HepG2 (cell line): ENCODE data around the gene PSD. TPM values are rescaled to one million over a fixed set of nuclear protein-coding genes. Genes with fewer than 3 reads are reported as not detected.
A peak's percentile ranks its signal among the peaks of the same experiment; 100 is the strongest.

Source experiments
- ATAC-seq: fragments of 200-7000 bp; cut with Tn5 transposase; 3 replicates; pipeline ENCODE4 v1.9.1; 2020; ENCODE audit warnings: mild to moderate bottlenecking, moderate library complexity
- BruUV-seq: library from RNA; stranded (reverse); fragments of 400-500 nt; replicated peaks from 2 replicates; lab custom pipeline; 2021; lab: Mats Ljungman, UMichigan
- CTCF ChIA-PET: fragments of 300-600 bp; formaldehyde crosslinking; extraction: SDS; loops from one replicate; lab custom pipeline; 2021; ENCODE audit warnings: low total read pairs, inconsistent platforms, low intra/inter-chr PET ratio; lab: Yijun Ruan, JAX
- POLR2A ChIA-PET: fragments of 350-600 bp; sonication (Branson Sonifier 250); formaldehyde crosslinking; loops from one replicate; lab custom pipeline; 2020; ENCODE audit warnings: antibody characterized with exemption, inconsistent platforms; lab: Yijun Ruan, JAX
- DNase-seq: peaks from one replicate; pipeline ENCODE4 v3.0.0-alpha.2; 2015; ENCODE audit warnings: low spot score
- FAIRE-seq: peaks from 3 replicates; lab custom pipeline; 2011; peaks lifted over from hg19 to GRCh38; lab: Jason Lieb, UNC
- H2AFZ ChIP-seq: one replicate; pipeline ENCODE4 v1.6.1; 2011; ENCODE audit warnings: low read length, inconsistent platforms
- H3K27ac ChIP-seq: fragments of 300-600 bp; 3 replicates; pipeline ENCODE4 v1.8.0; 2011; ENCODE audit warnings: mixed run types, mild to moderate bottlenecking, mixed read lengths, low read length, inconsistent platforms; ENCODE audit not compliant: insufficient read depth; ENCODE audit errors: extremely low read length
- H3K27me3 ChIP-seq, 2 experiments: fragments of 200-600 bp in 1 of 2; 2 replicates in 1 of 2; 3 replicates in 1 of 2; pipeline versions ENCODE4 v1.6.0 to v1.8.0; 2011; ENCODE audit warnings: low read length in 2 of 2, mild to moderate bottlenecking in 2 of 2, moderate library complexity in 2 of 2, inconsistent platforms in 1 of 2; ENCODE audit not compliant: insufficient read depth in 2 of 2, control insufficient read depth in 1 of 2
- H3K36me3 ChIP-seq, 2 experiments: fragments of 200-600 bp in 1 of 2; replicated peaks in 1 of 2; 2 replicates in 1 of 2; 3 replicates in 1 of 2; pipeline versions ENCODE4 v1.5.1 to v1.8.0; 2011; ENCODE audit warnings: low read length in 2 of 2, inconsistent platforms in 1 of 2; ENCODE audit not compliant: insufficient read depth in 2 of 2, control insufficient read depth in 1 of 2
- H3K4me1 ChIP-seq: 2 replicates; pipeline ENCODE4 v1.5.1; 2012; ENCODE audit warnings: low read length, inconsistent platforms; ENCODE audit not compliant: insufficient read depth
- H3K4me2 ChIP-seq: 2 replicates; pipeline ENCODE4 v1.6.0; 2011; ENCODE audit warnings: low read depth, low read length, inconsistent platforms
- H3K4me3 ChIP-seq, 3 experiments: fragments of 200-600 bp in 1 of 3; sonication (generic), shearing (Covaris generic) in 1 of 3; replicated peaks in 1 of 3; 2 replicates each; pipeline ENCODE4 v1.5.1; 2011 to 2016; ENCODE audit warnings: low read length in 3 of 3, inconsistent platforms in 2 of 3, low read depth in 2 of 3, mild to moderate bottlenecking in 2 of 3, control low read depth in 1 of 3, mixed read lengths in 1 of 3; ENCODE audit not compliant: insufficient read depth in 1 of 3
- H3K79me2 ChIP-seq: one replicate; pipeline ENCODE4 v1.6.1; 2011; ENCODE audit warnings: low read length, inconsistent platforms; ENCODE audit not compliant: insufficient read depth
- H3K9ac ChIP-seq: 2 replicates; pipeline ENCODE4 v1.6.0; 2011; ENCODE audit warnings: mild to moderate bottlenecking, low read depth, low read length, inconsistent platforms; ENCODE audit not compliant: insufficient read depth
- H3K9me3 ChIP-seq: 2 replicates; pipeline ENCODE4 v1.5.1; 2012; ENCODE audit warnings: mild to moderate bottlenecking, low read length
- H4K20me1 ChIP-seq: 2 replicates; pipeline ENCODE4 v1.6.0; 2011; ENCODE audit warnings: inconsistent platforms, mild to moderate bottlenecking, low read length, moderate library complexity; ENCODE audit not compliant: insufficient read depth
- GABPA ChIP-seq, 2 experiments: IDR thresholded peaks; 2 replicates each; pipeline ENCODE4 v1.6.1; 2011 to 2016; ENCODE audit warnings: low read depth in 2 of 2, low read length in 1 of 2, missing biosample characterization in 1 of 2, missing genetic modification characterization in 1 of 2
- NPAS2 ChIP-seq: sonication (generic); formaldehyde crosslinking; IDR thresholded peaks from 2 replicates; pipeline ENCODE4 v1.8.0; 2022; ENCODE audit warnings: mild to moderate bottlenecking, missing genetic modification reagents, borderline replicate concordance
- NR1H2 ChIP-seq: sonication (generic); formaldehyde crosslinking; IDR thresholded peaks from 2 replicates; pipeline ENCODE4 v1.8.1; 2022; ENCODE audit warnings: low read depth, missing genetic modification reagents, borderline replicate concordance
- PBX2 ChIP-seq: IDR thresholded peaks from 2 replicates; pipeline ENCODE4 v1.6.1; 2016; ENCODE audit warnings: control low read depth
- SNAPC5 ChIP-seq: sonication (generic); formaldehyde crosslinking; IDR thresholded peaks from 2 replicates; pipeline ENCODE4 v1.8.1; 2023; ENCODE audit warnings: mild to moderate bottlenecking, missing genetic modification reagents, borderline replicate concordance
- SRSF1 ChIP-seq: fragments of 200-400 bp; formaldehyde crosslinking; optimal IDR thresholded peaks from 2 replicates; pipeline ENCODE3; 2017; ENCODE audit warnings: mild to moderate bottlenecking, low read depth, low read length, moderate library complexity
- TERF1 ChIP-seq: sonication (generic); formaldehyde crosslinking; IDR thresholded peaks from 2 replicates; pipeline ENCODE4 v1.8.0; 2022; ENCODE audit warnings: mild to moderate bottlenecking, missing genetic modification reagents, moderate library complexity
- ZNF382 ChIP-seq: sonication (generic); formaldehyde crosslinking; IDR thresholded peaks from 2 replicates; pipeline ENCODE4 v1.5.0; 2020; ENCODE audit warnings: missing genetic modification reagents, mild to moderate bottlenecking, borderline replicate concordance
- ZNF501 ChIP-seq: sonication (generic); formaldehyde crosslinking; IDR thresholded peaks from 2 replicates; pipeline ENCODE4 v1.5.1; 2020; ENCODE audit warnings: mild to moderate bottlenecking, moderate library complexity, missing genetic modification reagents
- ZNF737 ChIP-seq: sonication (generic); formaldehyde crosslinking; IDR thresholded peaks from 2 replicates; pipeline ENCODE4 v1.5.0; 2020; ENCODE audit warnings: missing genetic modification reagents, mild to moderate bottlenecking, borderline replicate concordance
- ZNF878 ChIP-seq: sonication (generic); formaldehyde crosslinking; IDR thresholded peaks from 2 replicates; pipeline ENCODE4 v1.8.1; 2023; ENCODE audit warnings: mild to moderate bottlenecking, missing genetic modification reagents, moderate library complexity
- WGBS: methylation state at CpG from one replicate; pipeline ENCODE4 v1.1.6; 2017; ENCODE audit warnings: low lambda C conversion rate; 5-methylcytosine and 5-hydroxymethylcytosine counted together
- in situ Hi-C: cut with HindIII; loops from 2 replicates; pipeline ENCODE4 v1.10.0; 2017; ENCODE audit warnings: low pct_unique_long_range_greater_than_20kb; ENCODE audit not compliant: extremely low pct_ligation_motif_present
- intact Hi-C: fragments of 100-400 bp; cut with micrococcal nuclease; formaldehyde crosslinking; loops from one replicate; pipeline ENCODE4 v1.10.0; 2022; ENCODE audit not compliant: unreplicated experiment
- polyA plus RNA-seq, 8 experiments: library from polyadenylated mRNA; depleted of rRNA in 3 of 8; stranded (reverse) in 7 of 8; unstranded in 1 of 8; fragments of >200 nt; fragmentation: Illumina TruSeq in 4 of 8; extraction: Trizol in 4 of 8; gene quantifications; 2 replicates each; pipeline versions ENCODE4 v1.2.1 to v1.2.3, GENCODE V29; 2011 to 2016; ENCODE audit warnings: low read depth in 4 of 8, missing spikeins in 1 of 8, mixed read lengths in 1 of 8; ENCODE audit not compliant: insufficient read depth in 1 of 8
- total RNA-seq, 5 experiments: library from RNA; depleted of rRNA; stranded (reverse); fragments of >200 nt; fragmentation: Illumina TruSeq; extraction: Trizol; gene quantifications; 2 replicates each; pipeline ENCODE4 v1.2.3, GENCODE V29; 2016; ENCODE audit warnings: low read depth in 1 of 5
- TF ChIP-seq, protein P1 (sequence below): sonication (generic); formaldehyde crosslinking; IDR thresholded peaks from 2 replicates; pipeline ENCODE4 v1.4.0; 2020; ENCODE audit warnings: missing genetic modification reagents
- TF ChIP-seq, protein P2 (sequence below): sonication (generic); formaldehyde crosslinking; IDR thresholded peaks from 2 replicates; pipeline ENCODE4 v1.8.0; 2022; ENCODE audit warnings: missing genetic modification reagents, mild to moderate bottlenecking, moderate library complexity, borderline replicate concordance

PSD gene
- total and polyA plus RNA-seq, 2 of the 13 experiments (the other 11 are each of a cell fraction or from before 2014, with no cell fraction given): 0.35 to 0.58 TPM

- TF ChIP-seq PBX2 (CRISPR knock-in tag) (no peak), ZNF878 (CRISPR knock-in tag) (no peak), SRSF1 (no peak), ZNF382 (no peak)
These were observed 3.4 kb upstream of the PSD start (continued) for GRCh38 chr10:102421757-102422512.

GRCh38 chr10:102421507-102421756, 2.8 kb upstream of the PSD start:
- H3K27me3 ChIP-seq: peaks cover under 1 to 1% of the 10 kb centered on the region in 2 experiments; a peak in 2 of 5 replicates
- H3K9me3 ChIP-seq: no peaks in the 10 kb centered on the region
- POLR2A ChIA-PET: interaction anchor here (1.0 to 5.3 kb wide), 10 partner anchors 9 to 220 kb away, joined by 3 to 135 read pairs (median 8); partner anchors contain the start of genes C10orf95, CUEDC2, GBF1 and NFKB2
- peak overlapping the region; percentile 87 for H3K27ac ChIP-seq
- no CpG with 5 or more reads among the region's 14 CpGs for WGBS
- peak overlapping the region; percentile 77 for H3K9ac ChIP-seq
- H3K4me3 ChIP-seq: peak overlapping the region; percentile 79 to 97 (median 84)
- H3K79me2 ChIP-seq: no peaks in the 10 kb centered on the region
- peak overlapping the region; percentile 98 for H3K4me2 ChIP-seq
- H2AFZ ChIP-seq: no peak overlapping the region
- no peaks in the 10 kb centered on the region for H4K20me1 ChIP-seq
- peaks cover 31% of the 10 kb centered on the region for H3K4me1 ChIP-seq
- in situ Hi-C loops: loop anchor here (5.0 kb wide), 1 partner anchor 41 kb away; no protein-coding TSS in a partner anchor
- BruUV-seq: no TSS peak
- DNase-seq: no peak
- CTCF ChIA-PET: no interaction called here
- peaks cover 1 to 14% of the 10 kb centered on the region in 2 experiments; a peak in 3 of 5 replicates for H3K36me3 ChIP-seq
- no peak for FAIRE-seq
- intact Hi-C loops: loop anchor here (2.0 to 5.0 kb wide), 3 partner anchors 27 to 56 kb away; partner anchors contain the start of gene NFKB2
- no peak; the same call in 2 of the 3 replicates for ATAC-seq
- no peak for TF ChIP-seq ZNF737 (CRISPR knock-in tag)
- peak; percentile 64 for TF ChIP-seq ZNF501 (CRISPR knock-in tag)
- no peak for TF ChIP-seq NR1H2
- TF ChIP-seq, protein P1, sequence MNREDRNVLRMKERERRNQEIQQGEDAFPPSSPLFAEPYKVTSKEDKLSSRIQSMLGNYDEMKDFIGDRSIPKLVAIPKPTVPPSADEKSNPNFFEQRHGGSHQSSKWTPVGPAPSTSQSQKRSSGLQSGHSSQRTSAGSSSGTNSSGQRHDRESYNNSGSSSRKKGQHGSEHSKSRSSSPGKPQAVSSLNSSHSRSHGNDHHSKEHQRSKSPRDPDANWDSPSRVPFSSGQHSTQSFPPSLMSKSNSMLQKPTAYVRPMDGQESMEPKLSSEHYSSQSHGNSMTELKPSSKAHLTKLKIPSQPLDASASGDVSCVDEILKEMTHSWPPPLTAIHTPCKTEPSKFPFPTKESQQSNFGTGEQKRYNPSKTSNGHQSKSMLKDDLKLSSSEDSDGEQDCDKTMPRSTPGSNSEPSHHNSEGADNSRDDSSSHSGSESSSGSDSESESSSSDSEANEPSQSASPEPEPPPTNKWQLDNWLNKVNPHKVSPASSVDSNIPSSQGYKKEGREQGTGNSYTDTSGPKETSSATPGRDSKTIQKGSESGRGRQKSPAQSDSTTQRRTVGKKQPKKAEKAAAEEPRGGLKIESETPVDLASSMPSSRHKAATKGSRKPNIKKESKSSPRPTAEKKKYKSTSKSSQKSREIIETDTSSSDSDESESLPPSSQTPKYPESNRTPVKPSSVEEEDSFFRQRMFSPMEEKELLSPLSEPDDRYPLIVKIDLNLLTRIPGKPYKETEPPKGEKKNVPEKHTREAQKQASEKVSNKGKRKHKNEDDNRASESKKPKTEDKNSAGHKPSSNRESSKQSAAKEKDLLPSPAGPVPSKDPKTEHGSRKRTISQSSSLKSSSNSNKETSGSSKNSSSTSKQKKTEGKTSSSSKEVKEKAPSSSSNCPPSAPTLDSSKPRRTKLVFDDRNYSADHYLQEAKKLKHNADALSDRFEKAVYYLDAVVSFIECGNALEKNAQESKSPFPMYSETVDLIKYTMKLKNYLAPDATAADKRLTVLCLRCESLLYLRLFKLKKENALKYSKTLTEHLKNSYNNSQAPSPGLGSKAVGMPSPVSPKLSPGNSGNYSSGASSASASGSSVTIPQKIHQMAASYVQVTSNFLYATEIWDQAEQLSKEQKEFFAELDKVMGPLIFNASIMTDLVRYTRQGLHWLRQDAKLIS (CRISPR knock-in tag): no peak
- no peak for TF ChIP-seq GABPA (IDR thresholded peaks at IDR 0.05; ENCODE audit: low read depth, low read length)
- no peak for TF ChIP-seq GABPA (CRISPR knock-in tag; IDR thresholded peaks at IDR 0.05; ENCODE audit: low read depth)
- TF ChIP-seq NPAS2 (CRISPR knock-in tag): no peak
- TF ChIP-seq SNAPC5 (CRISPR knock-in tag): no peak
- TF ChIP-seq, protein P2, sequence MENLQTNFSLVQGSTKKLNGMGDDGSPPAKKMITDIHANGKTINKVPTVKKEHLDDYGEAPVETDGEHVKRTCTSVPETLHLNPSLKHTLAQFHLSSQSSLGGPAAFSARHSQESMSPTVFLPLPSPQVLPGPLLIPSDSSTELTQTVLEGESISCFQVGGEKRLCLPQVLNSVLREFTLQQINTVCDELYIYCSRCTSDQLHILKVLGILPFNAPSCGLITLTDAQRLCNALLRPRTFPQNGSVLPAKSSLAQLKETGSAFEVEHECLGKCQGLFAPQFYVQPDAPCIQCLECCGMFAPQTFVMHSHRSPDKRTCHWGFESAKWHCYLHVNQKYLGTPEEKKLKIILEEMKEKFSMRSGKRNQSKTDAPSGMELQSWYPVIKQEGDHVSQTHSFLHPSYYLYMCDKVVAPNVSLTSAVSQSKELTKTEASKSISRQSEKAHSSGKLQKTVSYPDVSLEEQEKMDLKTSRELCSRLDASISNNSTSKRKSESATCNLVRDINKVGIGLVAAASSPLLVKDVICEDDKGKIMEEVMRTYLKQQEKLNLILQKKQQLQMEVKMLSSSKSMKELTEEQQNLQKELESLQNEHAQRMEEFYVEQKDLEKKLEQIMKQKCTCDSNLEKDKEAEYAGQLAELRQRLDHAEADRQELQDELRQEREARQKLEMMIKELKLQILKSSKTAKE (CRISPR knock-in tag): no peak
- TF ChIP-seq TERF1 (CRISPR knock-in tag): no peak
